D341Med (cell line): ENCODE measurements around the gene BDH1.
"Not testable (repeated sequence)": the region's sequence is repeated elsewhere in the genome, so short reads cannot be mapped to it uniquely, and the experiment has no call there.

Experiments used
- DNase-seq: peaks from one replicate; pipeline ENCODE4 v3.0.0; 2012; ENCODE audit warnings: low spot score

The BDH1 gene

DNA sequence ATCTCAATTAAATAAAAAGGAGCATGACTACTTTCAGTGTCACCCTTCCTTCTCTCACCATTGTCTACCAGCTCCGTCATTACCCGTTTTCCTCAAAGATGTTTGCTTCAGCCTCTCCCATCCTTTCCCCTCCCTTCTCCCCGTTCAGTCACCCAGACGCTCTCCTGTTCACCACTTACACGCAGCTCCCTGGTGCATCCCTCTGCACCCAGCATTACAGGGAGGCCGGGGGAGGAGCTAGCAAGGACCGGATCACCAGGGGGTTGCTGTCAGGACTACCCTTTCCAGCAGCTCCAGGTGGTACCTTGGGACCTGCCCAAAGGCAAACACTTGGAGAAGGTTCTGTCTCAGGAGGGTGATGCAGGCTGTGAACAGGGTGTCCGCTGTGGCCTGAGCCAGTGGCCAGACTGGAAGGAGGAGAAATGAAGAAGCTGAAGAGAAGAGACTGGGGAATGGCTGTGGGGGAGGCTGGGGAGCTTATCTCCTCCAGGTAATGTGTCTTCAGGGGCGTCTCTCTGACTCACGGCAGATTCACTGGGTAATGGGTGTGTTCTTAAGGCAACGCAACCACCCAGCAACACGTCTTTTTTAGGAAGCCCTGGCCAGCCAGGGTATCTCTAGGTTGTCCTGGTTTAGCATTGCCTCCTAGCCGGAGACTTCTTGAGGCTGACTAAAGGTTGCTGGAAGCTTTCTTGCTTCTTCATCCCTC is 21.8 kb upstream of the BDH1 start:
- no peak for DNase-seq

- no peak for DNase-seq
These were observed 21.1 kb upstream of the BDH1 start for GRCh38 chr3:197576838-197577237.

- no peak for DNase-seq
These were observed 19.6 kb upstream of the BDH1 start for GRCh38 chr3:197575362-197575761.

GRCh38 chr3:197574396-197574991 is 18.7 kb upstream of the BDH1 start:
- not testable (repeated sequence) for DNase-seq

- DNase-seq: no peak
These were observed 17.4 kb upstream of the BDH1 start for GRCh38 chr3:197573048-197573767.

DNA sequence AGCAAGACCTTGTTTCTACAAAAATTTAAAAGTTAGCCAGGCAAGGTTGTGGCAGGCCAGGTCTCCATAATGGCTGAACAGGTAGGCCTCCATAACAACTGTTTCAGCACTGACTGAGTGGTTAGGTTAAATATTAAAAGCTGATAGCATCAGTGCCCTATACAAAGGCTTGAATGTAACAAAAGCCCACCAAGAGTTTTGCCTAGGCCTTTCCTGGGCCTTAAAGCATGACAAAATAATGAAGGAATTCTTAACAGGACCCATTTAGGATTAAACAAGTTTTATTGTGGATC is 16.1 kb upstream of the BDH1 start:
- not testable (repeated sequence) for DNase-seq

DNA sequence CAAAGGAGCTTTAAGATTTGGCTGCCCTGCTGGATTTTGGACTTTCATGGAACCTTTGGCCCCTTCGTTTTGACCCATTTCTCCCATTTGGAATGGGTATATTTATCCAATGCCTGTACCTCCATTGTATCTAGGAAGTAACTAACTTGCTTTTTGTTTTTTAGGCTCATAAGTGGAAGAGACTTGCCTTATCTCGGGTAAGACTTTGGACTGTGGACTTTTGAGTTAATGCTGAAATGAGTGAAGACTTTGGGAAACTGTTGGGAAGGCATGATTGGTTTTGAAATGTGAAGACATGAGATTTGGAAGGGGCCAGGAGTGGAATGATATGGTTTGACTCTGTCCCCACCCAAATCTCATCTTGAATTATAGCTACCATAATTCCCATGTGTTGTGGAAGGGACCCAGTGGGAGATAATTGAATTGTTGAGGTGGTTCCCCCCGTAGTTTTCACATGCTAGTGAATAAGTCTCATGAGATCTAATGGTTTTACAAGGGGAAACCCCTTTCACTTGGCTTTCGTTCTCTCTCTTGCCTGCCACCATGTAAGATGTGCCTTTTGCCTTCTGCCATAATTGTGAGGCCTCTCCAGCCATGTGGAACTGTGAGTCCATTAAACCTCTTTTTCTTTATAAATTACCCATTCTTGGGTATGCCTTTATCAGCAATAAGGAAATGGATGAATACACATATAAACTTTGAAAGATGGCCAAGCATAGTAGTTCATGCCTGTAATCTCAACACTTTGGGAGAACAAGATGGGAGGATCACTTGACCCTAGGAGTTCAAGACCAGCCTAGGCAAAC is 15.5 kb upstream of the BDH1 start:
- DNase-seq: not testable (repeated sequence)

DNA sequence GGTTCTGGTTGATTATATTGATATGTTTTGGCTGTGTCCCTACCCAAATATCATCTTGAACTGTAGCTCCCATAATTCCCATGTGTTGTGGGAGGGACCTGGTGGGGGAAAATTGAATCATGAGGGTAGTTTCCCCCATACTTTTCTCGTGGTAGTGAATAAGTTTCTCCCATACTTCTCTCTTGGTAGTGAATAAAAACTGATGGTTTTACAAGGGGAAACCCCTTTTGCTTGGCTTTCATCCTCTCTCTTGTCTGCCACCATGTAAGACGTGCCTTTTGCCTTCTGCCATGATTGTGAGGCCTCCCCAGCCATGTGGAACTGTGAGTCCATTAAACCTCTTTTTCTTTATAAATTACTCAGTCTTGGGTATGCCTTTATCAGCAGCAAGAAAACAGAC is 13.7 kb upstream of the BDH1 start:
- not testable (repeated sequence) for DNase-seq

DNA sequence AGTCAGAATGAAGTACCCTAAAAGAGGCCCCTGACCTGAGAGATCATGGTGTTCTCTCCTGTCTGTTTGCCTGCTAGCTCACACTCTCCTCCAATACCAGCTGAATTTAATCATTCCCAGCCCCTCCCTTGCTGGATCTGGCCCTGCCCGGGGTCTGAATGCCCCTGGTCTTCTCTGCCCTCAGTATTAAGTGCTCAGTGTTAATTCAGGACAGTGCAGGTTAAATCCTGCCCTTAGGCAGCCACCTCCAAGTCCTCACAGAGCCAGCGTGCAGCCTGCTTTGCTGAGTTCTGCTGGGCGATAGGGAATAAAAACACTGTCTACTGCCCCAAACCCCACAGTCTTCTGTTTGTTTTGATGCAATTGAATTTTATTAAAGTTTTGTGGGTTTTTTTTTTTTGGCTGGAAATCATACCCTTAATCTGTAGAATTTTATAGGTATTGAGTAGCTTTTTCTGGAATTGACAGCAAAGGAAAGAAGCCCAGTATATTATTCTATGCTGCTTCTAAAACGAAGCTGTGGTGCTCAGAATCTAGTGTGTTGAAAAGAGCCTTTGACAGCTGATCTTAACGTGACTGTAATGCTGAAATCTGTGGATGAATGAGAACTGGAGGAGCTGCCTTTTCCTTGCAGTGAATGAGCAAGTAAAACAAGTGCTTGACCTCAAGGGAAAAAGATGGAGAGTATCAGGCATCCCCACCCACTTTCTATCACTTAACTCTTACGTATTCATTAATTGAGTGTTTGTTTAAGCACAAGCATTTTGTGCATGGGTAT is 12.3 kb upstream of the BDH1 start:
- no peak for DNase-seq

- not testable (repeated sequence) for DNase-seq
These were observed 10.4 kb upstream of the BDH1 start for GRCh38 chr3:197566155-197566554.

- no peak for DNase-seq
These were observed 8.5 kb upstream of the BDH1 start for GRCh38 chr3:197564097-197564843.

GRCh38 chr3:197562398-197563251 is 6.9 kb upstream of the BDH1 start:
- DNase-seq: no peak

- DNase-seq: no peak
These were observed 6.2 kb upstream of the BDH1 start for GRCh38 chr3:197561926-197562325.

GRCh38 chr3:197559651-197560050 is 3.9 kb upstream of the BDH1 start:
- no peak for DNase-seq

- peak; percentile 99 for DNase-seq
These were observed 1.0 kb downstream of the BDH1 start for GRCh38 chr3:197554562-197555280.

DNA sequence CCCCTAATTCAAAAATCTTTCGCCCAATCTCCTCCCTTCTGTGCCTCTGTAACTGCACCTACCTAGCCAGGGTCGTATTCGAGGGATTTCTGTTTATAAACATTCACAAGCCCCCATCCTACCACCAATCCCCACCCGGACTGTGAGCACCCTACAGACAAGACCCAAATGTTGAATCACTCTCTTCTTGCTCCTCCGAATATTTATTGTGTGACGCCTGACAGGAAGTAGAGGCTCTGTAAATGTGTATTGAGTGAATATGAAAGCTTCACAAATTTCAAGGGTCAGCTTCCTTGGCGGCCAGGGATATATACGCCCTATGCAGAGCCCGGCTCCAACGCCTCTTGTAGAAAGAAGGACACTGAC is 1.6 kb downstream of the BDH1 start:
- no peak for DNase-seq

DNA sequence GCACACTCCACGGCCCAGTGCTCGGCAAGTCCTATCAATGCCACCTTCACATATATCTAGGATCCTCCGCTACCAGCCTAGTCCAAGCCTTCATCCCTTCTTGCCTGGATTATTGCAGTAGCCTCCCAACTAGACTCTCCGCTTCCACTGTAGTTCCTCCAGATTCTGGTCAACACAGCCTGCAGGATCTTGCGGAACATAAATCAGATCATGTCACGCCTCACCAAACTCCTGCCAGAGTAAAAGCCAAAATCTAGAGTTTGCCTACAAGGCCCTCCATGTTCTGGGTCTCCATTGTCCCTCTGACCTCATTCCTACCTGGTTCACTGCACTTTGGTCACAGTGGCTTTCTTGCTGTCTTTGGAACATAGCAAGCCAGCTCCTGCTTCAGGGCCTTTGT is 3.6 kb downstream of the BDH1 start:
- no peak for DNase-seq

- DNase-seq: no peak
These were observed 5.3 kb downstream of the BDH1 start for GRCh38 chr3:197550489-197550888.

DNA sequence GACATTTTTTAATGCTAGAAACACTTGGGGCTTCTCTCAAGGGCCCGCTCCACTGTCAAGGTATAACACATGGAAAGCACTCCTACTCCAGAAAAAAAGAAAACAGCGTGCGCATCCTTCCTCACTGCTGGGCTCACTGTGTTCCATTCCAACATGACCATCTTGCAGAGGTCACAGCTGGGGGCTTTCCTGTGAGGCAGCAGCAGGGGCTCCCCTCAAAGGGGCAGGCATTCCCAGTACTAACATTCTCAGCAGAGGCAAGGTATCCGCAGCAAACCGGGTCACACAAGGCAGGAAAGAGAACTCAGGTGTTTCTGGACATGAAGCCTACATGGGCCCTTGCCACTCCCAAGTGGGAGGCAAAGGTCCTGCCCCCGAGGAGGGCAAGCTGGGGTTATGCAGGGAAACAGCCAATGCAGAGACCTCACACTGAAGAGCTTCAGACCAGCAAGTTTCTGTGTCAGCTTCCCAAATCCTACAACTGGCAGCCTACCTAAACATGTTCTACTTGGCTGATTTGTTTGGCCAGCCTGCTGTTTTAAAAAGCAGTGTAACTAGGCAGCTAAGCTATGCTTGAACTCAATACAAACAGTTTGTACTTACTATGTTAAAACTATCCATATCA is 6.4 kb downstream of the BDH1 start:
- no peak for DNase-seq
